K562 (cell line): Measurements from ENCODE around the gene RNF2. TPM values are rescaled to one million over a fixed set of nuclear protein-coding genes. Genes with fewer than 3 reads are reported as not detected.

Experiments used
- ATAC-seq: fragments of 200-7000 bp; cut with Tn5 transposase; 3 replicates; pipeline ENCODE4 v1.9.1; 2020; ENCODE audit warnings: moderate library complexity
- BruUV-seq: library from RNA; stranded (reverse); fragments of 400-500 nt; replicated peaks from 2 replicates; lab custom pipeline; 2021; lab: Mats Ljungman, UMichigan
- CTCF ChIA-PET: fragments of 300-600 bp; formaldehyde crosslinking; extraction: SDS; loops from one replicate; lab custom pipeline; 2021; ENCODE audit warnings: low intra/inter-chr PET ratio; lab: Yijun Ruan, JAX
- POLR2A ChIA-PET: fragments of 300-600, 350-650 bp; sonication (Branson Sonifier 250); formaldehyde crosslinking; extraction: SDS; loops from one replicate; lab custom pipeline; 2021; ENCODE audit warnings: antibody characterized with exemption, inconsistent platforms; lab: Yijun Ruan, JAX
- DNase-seq, 4 experiments: peaks; one replicate each; pipeline versions ENCODE4 v3.0.0 to v3.0.0-alpha.2; 2011 to 2018; ENCODE audit warnings: low spot score in 3 of 4, mixed read lengths in 3 of 4; ENCODE audit errors: extremely low read depth in 1 of 4
- FAIRE-seq: peaks from 2 replicates; lab custom pipeline; 2011; peaks lifted over from hg19 to GRCh38; lab: Jason Lieb, UNC
- H2AFZ ChIP-seq: 2 replicates; pipeline ENCODE4 v1.6.0; 2011; ENCODE audit warnings: low read depth, low read length, control low read depth, inconsistent platforms
- H3K27ac ChIP-seq: fragments of 200-600 bp; 3 replicates; pipeline ENCODE4 v1.8.0; 2011; ENCODE audit warnings: low read depth, mild to moderate bottlenecking, control low read depth, inconsistent platforms, low read length, moderate library complexity, mixed read lengths; ENCODE audit errors: extremely low read depth
- H3K27me3 ChIP-seq, 2 experiments: fragments of 300-600 bp in 1 of 2; 2 replicates in 1 of 2; 3 replicates in 1 of 2; pipeline versions ENCODE4 v1.6.0 to v1.8.0; 2011; ENCODE audit warnings: inconsistent platforms in 2 of 2, low read length in 2 of 2, mild to moderate bottlenecking in 1 of 2, mixed read lengths in 1 of 2, moderate library complexity in 1 of 2; ENCODE audit not compliant: control insufficient read depth in 2 of 2, insufficient read depth in 2 of 2
- H3K36me3 ChIP-seq: fragments of 300-600 bp; 3 replicates; pipeline ENCODE4 v1.8.0; 2011; ENCODE audit warnings: mild to moderate bottlenecking, low read length, inconsistent platforms; ENCODE audit not compliant: control insufficient read depth, insufficient read depth
- H3K4me1 ChIP-seq, 2 experiments: fragments of 200-600 bp in 1 of 2; replicated peaks in 1 of 2; 2 replicates in 1 of 2; 3 replicates in 1 of 2; pipeline versions ENCODE4 v1.5.1 to v1.8.0; 2011; ENCODE audit warnings: inconsistent platforms in 2 of 2, low read length in 2 of 2, mild to moderate bottlenecking in 1 of 2, mixed read lengths in 1 of 2, moderate library complexity in 1 of 2; ENCODE audit not compliant: control insufficient read depth in 2 of 2, insufficient read depth in 2 of 2
- H3K4me2 ChIP-seq: 2 replicates; pipeline ENCODE4 v1.6.1; 2011; ENCODE audit warnings: low read length, control low read depth, inconsistent platforms, mixed read lengths; ENCODE audit not compliant: insufficient read depth
- H3K4me3 ChIP-seq: fragments of 200-600 bp; sonication (generic), shearing (Covaris generic); 2 replicates; pipeline ENCODE4 v1.5.1; 2016; ENCODE audit warnings: control low read depth, inconsistent platforms
- H3K79me2 ChIP-seq: fragments of 200-600 bp; 3 replicates; pipeline ENCODE4 v1.8.0; 2011; ENCODE audit warnings: low read length, inconsistent platforms; ENCODE audit not compliant: control insufficient read depth, insufficient read depth
- H3K9ac ChIP-seq, 2 experiments: 2 replicates each; pipeline versions ENCODE4 v1.6.0 to v1.6.1; 2011; ENCODE audit warnings: low read depth in 2 of 2, low read length in 2 of 2, control low read depth in 1 of 2, inconsistent platforms in 1 of 2, mild to moderate bottlenecking in 1 of 2, mixed read lengths in 1 of 2; ENCODE audit not compliant: insufficient read depth in 1 of 2
- H3K9me1 ChIP-seq: one replicate; pipeline ENCODE4 v1.6.0; 2011; ENCODE audit warnings: inconsistent platforms, mild to moderate bottlenecking, low read length, moderate library complexity; ENCODE audit not compliant: control insufficient read depth, insufficient read depth
- H3K9me3 ChIP-seq: replicated peaks from 2 replicates; pipeline ENCODE4 v1.5.1; 2011; ENCODE audit warnings: low read depth, low read length, inconsistent platforms; ENCODE audit not compliant: control insufficient read depth, insufficient read depth
- H4K20me1 ChIP-seq: replicated peaks from 2 replicates; pipeline ENCODE4 v1.6.1; 2011; ENCODE audit warnings: low read length, inconsistent platforms, mixed read lengths; ENCODE audit not compliant: control insufficient read depth, insufficient read depth
- RERE ChIP-seq: sonication (generic); formaldehyde crosslinking; IDR thresholded peaks from 2 replicates; pipeline ENCODE4 v1.8.0; 2023; ENCODE audit warnings: missing genetic modification reagents, mild to moderate bottlenecking, borderline replicate concordance
- RFX5 ChIP-seq: IDR thresholded peaks from 2 replicates; pipeline ENCODE4 v1.6.1; 2011; ENCODE audit warnings: low read depth, mild to moderate bottlenecking, improper control_type of control experiment, low read length
- in situ Hi-C: fragments of 300-500 bp; cut with MboI; formaldehyde crosslinking; loops from 4 replicates; pipeline ENCODE4 v1.15.0; 2018; ENCODE audit warnings: inconsistent platforms, mixed read lengths
- intact Hi-C: fragments of 100-400 bp; cut with micrococcal nuclease; formaldehyde crosslinking; loops from 2 replicates; pipeline ENCODE4 v1.14.2; 2022
- polyA plus RNA-seq, 8 experiments: library from polyadenylated mRNA; depleted of rRNA in 4 of 8; stranded (reverse) in 5 of 8; unstranded in 3 of 8; fragments of >200 nt; fragmentation: Nextera tagmentation in 2 of 8; fragmentation: Illumina TruSeq in 1 of 8; extraction: Ambion mirVana in 2 of 8; extraction: Trizol in 1 of 8; gene quantifications; 2 replicates each; pipeline versions ENCODE4 v1.2.1 to v1.2.3, GENCODE V29; 2011 to 2014; ENCODE audit warnings: inconsistent platforms in 1 of 8, missing spikeins in 1 of 8
- total RNA-seq, 7 experiments: library from RNA; depleted of rRNA in 6 of 7; stranded (reverse); fragments of >200 nt in 6 of 7; fragmentation: Illumina TruSeq in 2 of 7; extraction: Trizol in 2 of 7; gene quantifications; 2 replicates each; pipeline versions ENCODE4 v1.2.1 to v1.2.3, GENCODE V29; 2011 to 2021; ENCODE audit warnings: low replicate concordance in 1 of 7

The RNF2 gene
- total and polyA plus RNA-seq, 9 of the 15 experiments (the other 6 are each of a cell fraction or from before 2014, with no cell fraction given), result 7.1 to 66.5 (median 32.9) TPM

- TF ChIP-seq RFX5 (no peak), RERE (CRISPR knock-in tag) (no peak)
- Histone ChIP-seq H3K27me3 (no peaks in the 10 kb centered on the region), H2AFZ (no peak overlapping the region), H4K20me1 (no peaks in the 10 kb centered on the region), H3K4me1 (no peaks in the 10 kb centered on the region), H3K9me1 (no peaks in the 10 kb centered on the region), H3K4me2 (no peak overlapping the region), H3K4me3 (no peak overlapping the region), H3K9ac (no peak overlapping the region), H3K9me3 (no peaks in the 10 kb centered on the region), H3K27ac (no peak overlapping the region), H3K36me3 (peaks cover 34% of the 10 kb centered on the region), H3K79me2 (peaks cover 44% of the 10 kb centered on the region)
- in situ Hi-C loops (no loop called here), intact Hi-C loops (no loop called here)
- ATAC-seq, result no peak
- CTCF ChIA-PET, result no interaction called here
- no TSS peak for BruUV-seq
- DNase-seq, result no peak
- FAIRE-seq, result no peak
- POLR2A ChIA-PET, result no interaction called here
These were observed 42.4 kb downstream of the RNF2 start for GRCh38 chr1:185087746-185088145.
